PC-3 (cell line): Measurements from ENCODE around the gene ZNF385C. TPM values are rescaled to one million over a fixed set of nuclear protein-coding genes. Genes with fewer than 3 reads are reported as not detected.

Experiments
- ATAC-seq: fragments of 200-7000 bp; cut with Tn5 transposase; 2 replicates; pipeline ENCODE4 v1.9.1; 2020; ENCODE audit warnings: mild to moderate bottlenecking, moderate library complexity
- BruUV-seq: library from RNA; stranded (reverse); fragments of 400-500 nt; replicated peaks from 2 replicates; lab custom pipeline; 2021; lab: Mats Ljungman, UMichigan
- CTCF ChIA-PET: fragments of 300-600 bp; sonication (Branson Sonifier 250); formaldehyde crosslinking; loops from one replicate; lab custom pipeline; 2022; ENCODE audit warnings: antibody characterized with exemption; lab: Charles Lee
- POLR2A ChIA-PET: fragments of 300-600 bp; sonication (Branson Sonifier 250); formaldehyde crosslinking; loops from one replicate; lab custom pipeline; 2022; ENCODE audit warnings: antibody characterized with exemption; ENCODE audit not compliant: unreplicated experiment; lab: Charles Lee
- DNase-seq: peaks from one replicate; pipeline ENCODE4 v3.0.0-alpha.2; 2015
- H2AFZ ChIP-seq: fragments of 300-600 bp; sonication (generic); 2 replicates; pipeline ENCODE4 v1.6.0; 2016; ENCODE audit warnings: antibody characterized with exemption, low read length
- H3F3A ChIP-seq: fragments of 300-600 bp; sonication (generic); one replicate; pipeline ENCODE4 v1.6.0; 2017; ENCODE audit warnings: antibody characterized with exemption, low read length, control low read depth, mild to moderate bottlenecking; ENCODE audit not compliant: unreplicated experiment
- H3K27ac ChIP-seq: fragments of 300-600 bp; sonication (generic); 2 replicates; pipeline ENCODE4 v1.5.1; 2016; ENCODE audit warnings: mild to moderate bottlenecking, low read length
- H3K27me3 ChIP-seq: fragments of 300-600 bp; sonication (generic); 2 replicates; pipeline ENCODE4 v1.6.1; 2016; ENCODE audit warnings: low read length, mixed read lengths
- H3K36me3 ChIP-seq: fragments of 300-600 bp; sonication (generic); 2 replicates; pipeline ENCODE4 v1.6.1; 2016; ENCODE audit warnings: low read depth, mixed run types, low read length, mixed read lengths
- H3K4me1 ChIP-seq: fragments of 300-600 bp; sonication (generic); 2 replicates; pipeline ENCODE4 v1.5.1; 2016; ENCODE audit warnings: low read length; ENCODE audit not compliant: insufficient read depth
- H3K4me2 ChIP-seq: fragments of 300-600 bp; sonication (generic); 2 replicates; pipeline ENCODE4 v1.6.0; 2016; ENCODE audit warnings: low read length
- H3K4me3 ChIP-seq: fragments of 300-600 bp; sonication (generic); 2 replicates; pipeline ENCODE4 v1.5.1; 2016; ENCODE audit warnings: mild to moderate bottlenecking, low read length, mixed read lengths
- H3K79me2 ChIP-seq: fragments of 300-600 bp; sonication (generic); 2 replicates; pipeline ENCODE4 v1.6.1; 2017; ENCODE audit warnings: low read length, mixed read lengths
- H3K9ac ChIP-seq: fragments of 300-600 bp; sonication (generic); 2 replicates; pipeline ENCODE4 v1.6.0; 2016; ENCODE audit warnings: mild to moderate bottlenecking, low read length
- H3K9me2 ChIP-seq: fragments of 300-600 bp; sonication (generic); replicated peaks from 2 replicates; pipeline ENCODE4 v1.6.1; 2016; ENCODE audit warnings: mixed run types, low read length, mixed read lengths
- H3K9me3 ChIP-seq: fragments of 300-600 bp; sonication (generic); 2 replicates; pipeline ENCODE4 v1.6.1; 2016; ENCODE audit warnings: low read length, mixed read lengths
- H4K20me1 ChIP-seq: fragments of 300-600 bp; sonication (generic); 2 replicates; pipeline ENCODE4 v1.6.1; 2016; ENCODE audit warnings: low read length, mixed read lengths
- CTCF ChIP-seq: fragments of 300-600 bp; sonication (generic); conservative IDR thresholded peaks from 2 replicates; pipeline ENCODE4 v1.5.1; 2017; ENCODE audit warnings: antibody characterized with exemption, low read depth, mild to moderate bottlenecking, low read length
- EZH2 ChIP-seq: fragments of 300-600 bp; sonication (generic); IDR thresholded peaks from one replicate; pipeline ENCODE4 v1.6.1; 2017; ENCODE audit warnings: antibody characterized with exemption, mild to moderate bottlenecking, low read length; ENCODE audit not compliant: unreplicated experiment
- EZH2phosphoT487 ChIP-seq: fragments of 300-600 bp; sonication (generic); IDR thresholded peaks from 2 replicates; pipeline ENCODE4 v1.6.1; 2018; ENCODE audit warnings: mild to moderate bottlenecking, antibody characterized with exemption, low read length, borderline replicate concordance
- intact Hi-C: fragments of 100-400 bp; cut with micrococcal nuclease; formaldehyde crosslinking; loops from 2 replicates; pipeline ENCODE4 v1.9.0; 2023
- total RNA-seq: library from RNA; depleted of rRNA; stranded (reverse); fragments of >200 nt; gene quantifications from 2 replicates; pipeline ENCODE4 v1.2.3, GENCODE V29; 2014

Gene ZNF385C
- total RNA-seq, 1 experiment from 2014 or later = 0.04 TPM

- no peak for ATAC-seq
- no peak overlapping the region for H3K4me3 ChIP-seq
- POLR2A ChIA-PET = no interaction called here
- H3K79me2 ChIP-seq = no peaks in the 10 kb centered on the region
- H3K27me3 ChIP-seq = no peaks in the 10 kb centered on the region
- CTCF ChIA-PET = no interaction called here
- no peak overlapping the region for H3K4me2 ChIP-seq
- no peak for TF ChIP-seq EZH2phosphoT487
- no peak for DNase-seq
- no peaks in the 10 kb centered on the region for H3K36me3 ChIP-seq
- H4K20me1 ChIP-seq = no peaks in the 10 kb centered on the region
- H3F3A ChIP-seq = no peaks in the 10 kb centered on the region
- H3K27ac ChIP-seq = no peak overlapping the region
- no peak overlapping the region for H2AFZ ChIP-seq
- no peak overlapping the region for H3K9ac ChIP-seq
- no peaks in the 10 kb centered on the region for H3K4me1 ChIP-seq
- intact Hi-C loops = no loop called here
- H3K9me2 ChIP-seq = no peaks in the 10 kb centered on the region
- H3K9me3 ChIP-seq = no peaks in the 10 kb centered on the region
- BruUV-seq = no TSS peak
Observed at GRCh38 chr17:42038221-42038973, 59.9 kb downstream of the ZNF385C start.

GRCh38 chr17:42034059-42034458, 64.2 kb downstream of the ZNF385C start:
- no peaks in the 10 kb centered on the region for H3F3A ChIP-seq
- ATAC-seq = no peak
- no peaks in the 10 kb centered on the region for H3K4me1 ChIP-seq
- no peak for DNase-seq
- H4K20me1 ChIP-seq = no peaks in the 10 kb centered on the region
- H3K9me2 ChIP-seq = no peaks in the 10 kb centered on the region
- H2AFZ ChIP-seq = no peak overlapping the region
- BruUV-seq = no TSS peak
- ChIA-PET POLR2A (no interaction called here), CTCF (no interaction called here)
- H3K4me2 ChIP-seq = no peak overlapping the region
- intact Hi-C loops = no loop called here
- no peaks in the 10 kb centered on the region for H3K27me3 ChIP-seq
- no peaks in the 10 kb centered on the region for H3K9me3 ChIP-seq
- H3K27ac ChIP-seq = no peak overlapping the region
- H3K4me3 ChIP-seq = no peak overlapping the region
- no peaks in the 10 kb centered on the region for H3K79me2 ChIP-seq
- no peak overlapping the region for H3K9ac ChIP-seq
- TF ChIP-seq EZH2phosphoT487 (no peak), CTCF (no peak), EZH2 (no peak)
- H3K36me3 ChIP-seq = no peaks in the 10 kb centered on the region

- no peak for TF ChIP-seq CTCF
- TF ChIP-seq EZH2phosphoT487 = no peak
- no peak for TF ChIP-seq EZH2
- H3K36me3 ChIP-seq = no peaks in the 10 kb centered on the region
- POLR2A ChIA-PET = no interaction called here
- H3K4me2 ChIP-seq = no peak overlapping the region
- H3K9me2 ChIP-seq = no peaks in the 10 kb centered on the region
- H3K9ac ChIP-seq = no peak overlapping the region
- intact Hi-C loops = no loop called here
- no TSS peak for BruUV-seq
- no peaks in the 10 kb centered on the region for H3F3A ChIP-seq
- no peaks in the 10 kb centered on the region for H3K9me3 ChIP-seq
- no peak overlapping the region for H3K27ac ChIP-seq
- no peak overlapping the region for H2AFZ ChIP-seq
- no peaks in the 10 kb centered on the region for H3K79me2 ChIP-seq
- no peak overlapping the region for H3K4me3 ChIP-seq
- no peaks in the 10 kb centered on the region for H3K27me3 ChIP-seq
- CTCF ChIA-PET = no interaction called here
- H3K4me1 ChIP-seq = no peaks in the 10 kb centered on the region
- no peaks in the 10 kb centered on the region for H4K20me1 ChIP-seq
- DNase-seq (no peak), ATAC-seq (no peak)
Observed at GRCh38 chr17:42031584-42031983, 66.7 kb downstream of the ZNF385C start.
